ENCODE measurements around the gene NXN. TPM values are rescaled to one million over a fixed set of nuclear protein-coding genes. Genes with fewer than 3 reads are reported as not detected.

Gene NXN
- total RNA-seq, 4 donors from 2014 or later = 6.8 to 16.6 (median 11.1) TPM

- ATAC-seq (ENCODE audit: low FRiP score) (no peak), DNase-seq (ENCODE audit: low spot score) (no peak)
- no peak for TF ChIP-seq CTCF (IDR thresholded peaks at IDR 0.05)
Measured at GRCh38 chr17:896953-897661, 82.5 kb downstream of the NXN start.

- no peak for TF ChIP-seq CTCF (IDR thresholded peaks at IDR 0.05)
- DNase-seq (ENCODE audit: low spot score) (no peak), ATAC-seq (ENCODE audit: low FRiP score) (no peak)
Measured at GRCh38 chr17:896454-896853, 83.1 kb downstream of the NXN start.

GRCh38 chr17:892958-893357 is 86.6 kb downstream of the NXN start:
- DNase-seq (ENCODE audit: low spot score) (no peak), ATAC-seq (ENCODE audit: low FRiP score) (no peak)
- no peak for TF ChIP-seq CTCF (IDR thresholded peaks at IDR 0.05)

GRCh38 chr17:888998-889441 is 90.6 kb downstream of the NXN start:
- no peak for TF ChIP-seq CTCF (IDR thresholded peaks at IDR 0.05)
- no peak for DNase-seq (ENCODE audit: low spot score)
- no peak for ATAC-seq (ENCODE audit: low FRiP score)

- DNase-seq (ENCODE audit: low spot score) (no peak), ATAC-seq (ENCODE audit: low FRiP score) (no peak)
- no peak for TF ChIP-seq CTCF (IDR thresholded peaks at IDR 0.05)
Measured at GRCh38 chr17:887551-888209, 91.9 kb downstream of the NXN start.

GRCh38 chr17:885971-886571 is 93.5 kb downstream of the NXN start:
- ATAC-seq (ENCODE audit: low FRiP score) (peak; percentile 63), DNase-seq (ENCODE audit: low spot score) (no peak)
- no peak for TF ChIP-seq CTCF (IDR thresholded peaks at IDR 0.05)

Measured in omental fat pad (tissue), 4 donors.